Stomach (tissue), 4 donors: Measurements from ENCODE around the gene AGPS.

Experiments
- CTCF ChIP-seq, 7 experiments: fragments of 450-650 bp in 4 of 7; fragments of 200-600 bp in 3 of 7; sonication (generic) in 3 of 7; IDR thresholded peaks; one replicate each; pipeline ENCODE4 v1.5.1; 2016 to 2019; ENCODE audit warnings: antibody characterized with exemption in 7 of 7, control low read depth in 2 of 7, mild to moderate bottlenecking in 1 of 7
- EP300 ChIP-seq: sonication (generic); formaldehyde crosslinking; IDR thresholded peaks from one replicate; pipeline ENCODE4 v1.6.1; 2017; ENCODE audit warnings: antibody characterized with exemption
- POLR2A ChIP-seq, 4 donors: fragments of 450-650 bp; IDR thresholded peaks; one replicate each; pipeline ENCODE4 v1.6.1; 2016; ENCODE audit warnings: antibody characterized with exemption in 4 of 4, control low read depth in 2 of 4, mild to moderate bottlenecking in 1 of 4, moderate library complexity in 1 of 4

DNA sequence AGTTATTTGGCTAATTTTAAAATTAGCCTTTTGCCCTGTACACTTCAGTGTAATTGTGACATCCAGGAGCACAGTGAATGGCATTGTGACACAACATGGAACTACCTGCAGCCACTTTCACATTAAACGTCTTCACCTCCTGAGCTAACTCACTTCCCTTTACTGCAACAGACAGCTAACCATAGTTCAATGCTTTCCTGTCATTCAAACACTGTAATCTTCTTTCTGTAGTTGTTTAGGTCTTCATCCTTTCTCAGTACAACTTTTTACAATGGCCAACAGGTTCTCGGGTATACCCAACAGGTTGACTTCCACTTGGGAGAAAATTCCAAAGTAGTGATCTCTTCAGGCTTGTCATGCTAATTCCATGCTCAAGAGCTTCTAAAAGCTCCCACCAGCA lies 8.6 kb upstream of the AGPS start:
- TF ChIP-seq EP300 (no peak), POLR2A (IDR thresholded peaks at IDR 0.05) (no peak), CTCF (IDR thresholded peaks at IDR 0.05) (no peak)
